IMR-90 (cell line): ENCODE measurements around the gene PPP1R27. TPM values are rescaled to one million over a fixed set of nuclear protein-coding genes. Genes with fewer than 3 reads are reported as not detected.

Experiments used
- ATAC-seq: fragments of 200-7000 bp; cut with Tn5 transposase; 2 replicates; pipeline ENCODE4 v1.9.1; 2020; ENCODE audit warnings: low read depth, mild to moderate bottlenecking, moderate library complexity
- BruUV-seq: library from RNA; stranded (reverse); fragments of 400-500 nt; replicated peaks from 2 replicates; lab custom pipeline; 2021; lab: Mats Ljungman, UMichigan
- CTCF ChIA-PET: fragments of 300-600 bp; formaldehyde crosslinking; extraction: SDS; loops from one replicate; lab custom pipeline; 2021; ENCODE audit warnings: antibody characterized with exemption; lab: Yijun Ruan, JAX
- POLR2A ChIA-PET: fragments of 300-600 bp; sonication (Branson Sonifier 250); formaldehyde crosslinking; loops from one replicate; lab custom pipeline; 2022; ENCODE audit warnings: antibody characterized with exemption; ENCODE audit not compliant: unreplicated experiment; lab: Charles Lee
- DNase-seq: peaks from one replicate; pipeline ENCODE4 v3.0.0; 2013
- H2AFZ ChIP-seq: replicated peaks from 2 replicates; pipeline ENCODE3; 2013; ENCODE audit warnings: low read length, mild to moderate bottlenecking; ENCODE audit not compliant: poor library complexity
- H2AK5ac ChIP-seq: 2 replicates; pipeline ENCODE4 v1.6.1; 2013; ENCODE audit warnings: low read depth, low read length, inconsistent platforms
- H2AK9ac ChIP-seq: replicated peaks from 2 replicates; pipeline ENCODE3; 2013; ENCODE audit warnings: mild to moderate bottlenecking, low read depth, low read length, moderate library complexity; ENCODE audit not compliant: poor library complexity
- H2BK120ac ChIP-seq: 2 replicates; pipeline ENCODE4 v1.6.1; 2013; ENCODE audit warnings: low read depth, low read length, inconsistent platforms
- H2BK15ac ChIP-seq: 3 replicates; pipeline ENCODE4 v1.6.1; 2013; ENCODE audit warnings: low read depth, low read length, inconsistent platforms
- H2BK20ac ChIP-seq: 2 replicates; pipeline ENCODE4 v1.6.1; 2013; ENCODE audit warnings: low read depth, mild to moderate bottlenecking, inconsistent platforms, low read length, moderate library complexity
- H2BK5ac ChIP-seq: 2 replicates; pipeline ENCODE4 v1.6.1; 2013; ENCODE audit warnings: mild to moderate bottlenecking, low read depth, low read length, inconsistent platforms; ENCODE audit not compliant: poor library complexity, severe bottlenecking
- H3K14ac ChIP-seq: replicated peaks from 2 replicates; pipeline ENCODE4 v1.6.1; 2013; ENCODE audit warnings: low read depth, low read length, inconsistent platforms
- H3K18ac ChIP-seq: 2 replicates; pipeline ENCODE4 v1.6.1; 2013; ENCODE audit warnings: low read depth, low read length, control low read depth
- H3K23ac ChIP-seq: 2 replicates; pipeline ENCODE4 v1.6.1; 2013; ENCODE audit warnings: low read depth, low read length, inconsistent platforms
- H3K27ac ChIP-seq: 2 replicates; pipeline ENCODE4 v1.5.1; 2013; ENCODE audit warnings: mild to moderate bottlenecking, control low read depth, low read length; ENCODE audit not compliant: insufficient read depth
- H3K27me3 ChIP-seq: 2 replicates; pipeline ENCODE4 v1.6.1; 2013; ENCODE audit warnings: low read length; ENCODE audit not compliant: control insufficient read depth, insufficient read depth
- H3K36me3 ChIP-seq: 2 replicates; pipeline ENCODE4 v1.6.1; 2013; ENCODE audit warnings: low read length, mixed read lengths; ENCODE audit not compliant: control insufficient read depth, insufficient read depth
- H3K4ac ChIP-seq: 2 replicates; pipeline ENCODE4 v1.6.1; 2013; ENCODE audit warnings: low read depth, low read length, inconsistent platforms
- H3K4me1 ChIP-seq: 2 replicates; pipeline ENCODE4 v1.6.1; 2013; ENCODE audit warnings: low read length, mixed read lengths; ENCODE audit not compliant: control insufficient read depth, insufficient read depth
- H3K4me2 ChIP-seq: 2 replicates; pipeline ENCODE4 v1.6.1; 2013; ENCODE audit warnings: low read depth, mild to moderate bottlenecking, control low read depth, low read length, moderate library complexity
- H3K4me3 ChIP-seq: 2 replicates; pipeline ENCODE4 v1.5.1; 2013; ENCODE audit warnings: low read depth, mild to moderate bottlenecking, control low read depth, low read length, moderate library complexity; ENCODE audit not compliant: insufficient read depth
- H3K56ac ChIP-seq: 2 replicates; pipeline ENCODE4 v1.6.1; 2013; ENCODE audit warnings: low read length, inconsistent platforms; ENCODE audit not compliant: insufficient read depth; ENCODE audit errors: extremely low read depth
- H3K79me1 ChIP-seq, 2 experiments: 2 replicates each; pipeline ENCODE4 v1.6.1; 2013; ENCODE audit warnings: low read length in 2 of 2, inconsistent platforms in 1 of 2, low read depth in 1 of 2
- H3K9ac ChIP-seq: 2 replicates; pipeline ENCODE4 v1.6.1; 2013; ENCODE audit warnings: low read depth, low read length, control low read depth
- H3K9me1 ChIP-seq: 2 replicates; pipeline ENCODE4 v1.6.1; 2013; ENCODE audit warnings: low read length, inconsistent platforms; ENCODE audit not compliant: insufficient read depth
- H3K9me3 ChIP-seq: 2 replicates; pipeline ENCODE4 v1.6.1; 2013; ENCODE audit warnings: low read length; ENCODE audit not compliant: control insufficient read depth, insufficient read depth
- H4K20me1 ChIP-seq: 2 replicates; pipeline ENCODE4 v1.6.1; 2013; ENCODE audit warnings: low read length, inconsistent platforms; ENCODE audit not compliant: insufficient read depth
- H4K5ac ChIP-seq: 2 replicates; pipeline ENCODE4 v1.6.1; 2013; ENCODE audit warnings: mild to moderate bottlenecking, low read depth, low read length, control low read depth
- H4K8ac ChIP-seq, 2 experiments: 2 replicates each; pipeline ENCODE4 v1.6.1; 2013; ENCODE audit warnings: low read depth in 2 of 2, low read length in 2 of 2, control low read depth in 1 of 2, inconsistent platforms in 1 of 2
- H4K91ac ChIP-seq: 2 replicates; pipeline ENCODE4 v1.6.1; 2013; ENCODE audit warnings: low read depth, low read length, inconsistent platforms; ENCODE audit not compliant: insufficient read depth
- CEBPB ChIP-seq: IDR thresholded peaks from 2 replicates; pipeline ENCODE4 v1.6.1; 2012; ENCODE audit warnings: low read depth, low read length, improper control_type of control experiment
- CHD1 ChIP-seq: IDR thresholded peaks from 2 replicates; pipeline ENCODE4 v1.6.1; 2012; ENCODE audit warnings: low read depth, low read length, improper control_type of control experiment
- ELK1 ChIP-seq: fragments of 150-350 bp; IDR thresholded peaks from 2 replicates; pipeline ENCODE4 v1.6.1; 2016; ENCODE audit warnings: low read depth, mild to moderate bottlenecking, low read length, moderate library complexity, borderline replicate concordance
- FOS ChIP-seq: fragments of 150-350 bp; IDR thresholded peaks from 2 replicates; pipeline ENCODE4 v1.6.1; 2016; ENCODE audit warnings: low read depth, low read length
- MAFK ChIP-seq: IDR thresholded peaks from 2 replicates; pipeline ENCODE4 v1.6.1; 2012; ENCODE audit warnings: low read depth, low read length, improper control_type of control experiment
- MAZ ChIP-seq: IDR thresholded peaks from 2 replicates; pipeline ENCODE4 v1.6.1; 2012; ENCODE audit warnings: low read depth, mild to moderate bottlenecking, low read length, improper control_type of control experiment, moderate library complexity, borderline replicate concordance
- NFE2L2 ChIP-seq: fragments of 150-350 bp; IDR thresholded peaks from 2 replicates; pipeline ENCODE4 v1.6.1; 2016; ENCODE audit warnings: low read depth, mild to moderate bottlenecking, low read length
- POLR2A ChIP-seq: IDR thresholded peaks from 2 replicates; pipeline ENCODE4 v1.6.1; 2012; ENCODE audit warnings: mild to moderate bottlenecking, low read depth, low read length
- RFX5 ChIP-seq: IDR thresholded peaks from 2 replicates; pipeline ENCODE4 v1.8.0; 2012; ENCODE audit warnings: low read depth, mild to moderate bottlenecking, low read length, moderate library complexity
- WGBS, 2 experiments: methylation state at CpG; one replicate each; pipeline versions ENCODE4 v1.1.5 to v1.1.7; 2013; ENCODE audit warnings: missing lambda C conversion rate in 2 of 2; ENCODE audit not compliant: insufficient read length in 1 of 2; ENCODE audit errors: extremely low coverage in 2 of 2; 5-methylcytosine and 5-hydroxymethylcytosine counted together
- dilution Hi-C: fragments of 300-500 bp; cut with HindIII; formaldehyde crosslinking; loops from one replicate; pipeline ENCODE4 v1.14.3; 2018; ENCODE audit warnings: low sequenced_read_pairs; ENCODE audit not compliant: unreplicated experiment
- in situ Hi-C: fragments of 300-500 bp; cut with MboI; formaldehyde crosslinking; loops from 3 replicates; pipeline ENCODE4 v1.14.3; 2019; ENCODE audit warnings: low sequenced_read_pairs, inconsistent platforms, mixed read lengths
- intact Hi-C: fragments of 100-400 bp; cut with micrococcal nuclease; formaldehyde crosslinking; loops from 2 replicates; pipeline ENCODE4 v1.10.0; 2022
- polyA plus RNA-seq, 3 experiments: library from polyadenylated mRNA; depleted of rRNA; stranded (reverse); fragments of >200 nt; gene quantifications; 2 replicates each; pipeline ENCODE4 v1.2.3, GENCODE V29; 2012; ENCODE audit warnings: low replicate concordance in 1 of 3
- total RNA-seq: library from RNA; depleted of rRNA; stranded (reverse); fragments of >200 nt; gene quantifications from 2 replicates; pipeline ENCODE4 v1.2.3, GENCODE V29; 2012

PPP1R27 gene
- total and polyA plus RNA-seq, 2 of the 4 experiments (the other 2 are of a cell fraction) = 0.21 TPM; not detected in 1

GRCh38 chr17:81810892-81811704 lies 23.8 kb downstream of the PPP1R27 start:
- H3K4me1 ChIP-seq = peaks cover 5% of the 10 kb centered on the region; the same call in 1 of the 2 replicates
- no peak overlapping the region for H3K9ac ChIP-seq
- no peak overlapping the region for H4K8ac ChIP-seq
- H2AK9ac ChIP-seq = no peak overlapping the region
- intact Hi-C loops = no loop called here
- no peak overlapping the region for H3K4me2 ChIP-seq
- H3K9me1 ChIP-seq = 0 out of 2 replicates have a peak, but pooled peaks cover 1% of the 10 kb centered on the region
- H3K56ac ChIP-seq = no peak overlapping the region
- BruUV-seq = no TSS peak
- H3K27me3 ChIP-seq = peaks cover 40% of the 10 kb centered on the region
- no peak overlapping the region for H3K14ac ChIP-seq
- no peak overlapping the region for H3K18ac ChIP-seq
- H4K5ac ChIP-seq = no peak overlapping the region
- ATAC-seq (no peak), DNase-seq (no peak)
- H4K20me1 ChIP-seq = no peaks in the 10 kb centered on the region
- H3K4me3 ChIP-seq = no peak overlapping the region
- no peaks in the 10 kb centered on the region for H3K36me3 ChIP-seq
- dilution Hi-C loops = no loop called here
- H2BK5ac ChIP-seq = no peak overlapping the region
- no peak overlapping the region for H3K23ac ChIP-seq
- H2AFZ ChIP-seq = no peak overlapping the region
- H3K4ac ChIP-seq = no peak overlapping the region
- H2BK120ac ChIP-seq = no peak overlapping the region
- ChIA-PET CTCF (no interaction called here), POLR2A (no interaction called here)
- no peaks in the 10 kb centered on the region for H3K79me1 ChIP-seq
- 82% methylated on average over 16 of the region's 42 CpGs; no CpG with 5 or more reads in 1 of the 2 experiments for WGBS, 2 experiments
- H2BK20ac ChIP-seq = no peak overlapping the region
- H4K91ac ChIP-seq = no peak overlapping the region
- H3K27ac ChIP-seq = no peak overlapping the region
- H2BK15ac ChIP-seq = no peak overlapping the region
- peaks cover 3% of the 10 kb centered on the region; the same call in 1 of the 2 replicates for H3K9me3 ChIP-seq
- H2AK5ac ChIP-seq = no peak overlapping the region
- no peak for TF ChIP-seq MAFK
- no peak for TF ChIP-seq FOS
- no peak for TF ChIP-seq MAZ
- no peak for TF ChIP-seq CEBPB
- no peak for TF ChIP-seq ELK1
- TF ChIP-seq CHD1 = no peak
- no peak for TF ChIP-seq RFX5
- TF ChIP-seq NFE2L2 = no peak
- TF ChIP-seq POLR2A = no peak
- in situ Hi-C loops = no loop called here
